ENCODE results near the gene TYK2. TPM values are rescaled to one million over a fixed set of nuclear protein-coding genes. Genes with fewer than 3 reads are reported as not detected.

The TYK2 gene
- total and polyA plus RNA-seq, 2 of the 13 experiments (the other 11 are each of a cell fraction or from before 2014, with no cell fraction given): 38.8 to 60.1 TPM

DNA sequence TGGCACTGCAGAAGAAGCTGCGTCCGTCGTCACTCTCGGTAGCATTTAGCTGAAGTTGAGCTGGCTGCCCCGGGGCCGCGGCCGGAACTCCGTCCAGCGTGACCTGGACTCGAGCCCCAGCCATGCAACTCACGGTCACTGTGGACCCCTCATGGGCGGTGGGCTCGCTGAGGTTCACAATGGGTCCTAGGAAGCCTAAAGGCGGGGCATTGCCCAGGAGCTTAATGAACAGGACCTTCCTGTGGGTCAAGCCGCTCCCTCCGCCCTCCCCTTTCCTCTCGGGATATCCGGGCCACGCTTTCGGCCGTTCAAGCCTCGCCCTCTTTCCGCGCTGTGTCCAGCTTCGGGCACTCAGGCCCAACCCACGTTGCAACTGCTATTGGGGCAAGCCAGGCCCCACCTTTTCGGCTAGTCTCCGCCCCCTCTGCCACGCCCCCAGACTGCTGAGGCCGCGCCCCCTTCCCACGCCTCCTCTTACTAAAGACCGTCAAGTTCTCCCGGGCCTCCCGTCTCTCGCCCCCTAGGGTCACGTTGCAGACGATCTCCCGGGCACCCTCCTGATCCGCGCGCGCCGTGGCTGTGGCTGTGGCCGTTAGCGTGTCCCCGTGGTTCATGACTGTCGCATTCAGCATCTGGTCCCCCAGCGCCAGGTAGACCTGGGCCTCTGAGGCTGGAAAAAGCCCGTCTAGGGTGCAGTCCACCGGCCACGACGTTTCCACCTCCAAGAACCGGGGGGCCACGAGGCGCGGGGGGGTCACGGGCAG lies 45.6 kb downstream of the TYK2 start (continued):
- TF ChIP-seq, protein P1, sequence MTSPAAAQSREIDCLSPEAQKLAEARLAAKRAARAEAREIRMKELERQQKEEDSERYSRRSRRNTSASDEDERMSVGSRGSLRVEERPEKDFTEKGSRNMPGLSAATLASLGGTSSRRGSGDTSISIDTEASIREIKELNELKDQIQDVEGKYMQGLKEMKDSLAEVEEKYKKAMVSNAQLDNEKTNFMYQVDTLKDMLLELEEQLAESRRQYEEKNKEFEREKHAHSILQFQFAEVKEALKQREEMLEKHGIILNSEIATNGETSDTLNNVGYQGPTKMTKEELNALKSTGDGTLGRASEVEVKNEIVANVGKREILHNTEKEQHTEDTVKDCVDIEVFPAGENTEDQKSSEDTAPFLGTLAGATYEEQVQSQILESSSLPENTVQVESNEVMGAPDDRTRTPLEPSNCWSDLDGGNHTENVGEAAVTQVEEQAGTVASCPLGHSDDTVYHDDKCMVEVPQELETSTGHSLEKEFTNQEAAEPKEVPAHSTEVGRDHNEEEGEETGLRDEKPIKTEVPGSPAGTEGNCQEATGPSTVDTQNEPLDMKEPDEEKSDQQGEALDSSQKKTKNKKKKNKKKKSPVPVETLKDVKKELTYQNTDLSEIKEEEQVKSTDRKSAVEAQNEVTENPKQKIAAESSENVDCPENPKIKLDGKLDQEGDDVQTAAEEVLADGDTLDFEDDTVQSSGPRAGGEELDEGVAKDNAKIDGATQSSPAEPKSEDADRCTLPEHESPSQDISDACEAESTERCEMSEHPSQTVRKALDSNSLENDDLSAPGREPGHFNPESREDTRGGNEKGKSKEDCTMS (CRISPR knock-in tag; conservative IDR thresholded peaks at IDR 0.05): no peak
- no peak for TF ChIP-seq NFE2L1 (CRISPR knock-in tag; IDR thresholded peaks at IDR 0.05; ENCODE audit: borderline replicate concordance)
- TF ChIP-seq, protein P2, sequence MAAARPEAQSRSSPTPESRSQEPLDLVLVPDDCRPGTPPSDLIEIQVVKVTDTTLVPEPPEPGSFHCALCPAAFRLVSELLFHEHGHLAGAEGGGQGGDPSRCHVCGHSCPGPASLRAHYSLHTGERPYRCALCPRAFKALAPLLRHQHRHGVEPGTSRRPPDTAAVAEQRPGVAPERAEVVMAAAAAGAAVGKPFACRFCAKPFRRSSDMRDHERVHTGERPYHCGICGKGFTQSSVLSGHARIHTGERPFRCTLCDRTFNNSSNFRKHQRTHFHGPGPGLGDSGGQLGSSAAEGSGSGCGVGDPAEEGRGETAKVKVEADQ (CRISPR knock-in tag; IDR thresholded peaks at IDR 0.05; ENCODE audit: borderline replicate concordance): no peak
- no peak for TF ChIP-seq SMC3 (IDR thresholded peaks at IDR 0.05; ENCODE audit: low read length)
- no peak for TF ChIP-seq ZNF572 (CRISPR knock-in tag; IDR thresholded peaks at IDR 0.05)
- no peak for TF ChIP-seq ZNF101 (CRISPR knock-in tag; IDR thresholded peaks at IDR 0.05; ENCODE audit: borderline replicate concordance, low read depth)
- TF ChIP-seq ZNF550 (CRISPR knock-in tag; IDR thresholded peaks at IDR 0.05; ENCODE audit: borderline replicate concordance): no peak
- TF ChIP-seq, protein P3, sequence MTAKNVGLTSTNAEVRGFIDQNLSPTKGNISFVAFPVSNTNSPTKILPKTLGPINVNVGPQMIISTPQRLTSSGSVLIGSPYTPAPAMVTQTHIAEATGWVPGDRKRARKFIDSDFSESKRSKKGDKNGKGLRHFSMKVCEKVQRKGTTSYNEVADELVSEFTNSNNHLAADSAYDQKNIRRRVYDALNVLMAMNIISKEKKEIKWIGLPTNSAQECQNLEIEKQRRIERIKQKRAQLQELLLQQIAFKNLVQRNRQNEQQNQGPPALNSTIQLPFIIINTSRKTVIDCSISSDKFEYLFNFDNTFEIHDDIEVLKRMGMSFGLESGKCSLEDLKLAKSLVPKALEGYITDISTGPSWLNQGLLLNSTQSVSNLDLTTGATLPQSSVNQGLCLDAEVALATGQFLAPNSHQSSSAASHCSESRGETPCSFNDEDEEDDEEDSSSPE (CRISPR knock-in tag; IDR thresholded peaks at IDR 0.05): peak; percentile 74
- TF ChIP-seq, protein P4, sequence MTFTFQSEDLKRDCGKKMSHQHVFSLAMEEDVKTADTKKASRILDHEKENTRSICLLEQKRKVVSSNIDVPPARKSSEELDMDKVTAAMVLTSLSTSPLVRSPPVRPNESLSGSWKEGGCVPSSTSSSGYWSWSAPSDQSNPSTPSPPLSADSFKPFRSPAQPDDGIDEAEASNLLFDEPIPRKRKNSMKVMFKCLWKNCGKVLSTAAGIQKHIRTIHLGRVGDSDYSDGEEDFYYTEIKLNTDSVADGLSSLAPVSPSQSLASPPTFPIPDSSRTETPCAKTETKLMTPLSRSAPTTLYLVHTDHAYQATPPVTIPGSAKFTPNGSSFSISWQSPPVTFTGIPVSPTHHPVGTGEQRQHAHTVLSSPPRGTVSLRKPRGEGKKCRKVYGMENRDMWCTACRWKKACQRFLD (CRISPR knock-in tag; IDR thresholded peaks at IDR 0.05; ENCODE audit: borderline replicate concordance): no peak
- TF ChIP-seq, protein P5, sequence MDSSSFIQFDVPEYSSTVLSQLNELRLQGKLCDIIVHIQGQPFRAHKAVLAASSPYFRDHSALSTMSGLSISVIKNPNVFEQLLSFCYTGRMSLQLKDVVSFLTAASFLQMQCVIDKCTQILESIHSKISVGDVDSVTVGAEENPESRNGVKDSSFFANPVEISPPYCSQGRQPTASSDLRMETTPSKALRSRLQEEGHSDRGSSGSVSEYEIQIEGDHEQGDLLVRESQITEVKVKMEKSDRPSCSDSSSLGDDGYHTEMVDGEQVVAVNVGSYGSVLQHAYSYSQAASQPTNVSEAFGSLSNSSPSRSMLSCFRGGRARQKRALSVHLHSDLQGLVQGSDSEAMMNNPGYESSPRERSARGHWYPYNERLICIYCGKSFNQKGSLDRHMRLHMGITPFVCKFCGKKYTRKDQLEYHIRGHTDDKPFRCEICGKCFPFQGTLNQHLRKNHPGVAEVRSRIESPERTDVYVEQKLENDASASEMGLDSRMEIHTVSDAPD (CRISPR knock-in tag; IDR thresholded peaks at IDR 0.05): peak; percentile 68; the same call in 1 of the 2 replicates
- TF ChIP-seq ZNF143 (CRISPR knock-in tag; IDR thresholded peaks at IDR 0.05): peak; percentile 34; the same call in 1 of the 2 replicates
- peak; percentile 75 for TF ChIP-seq ZNF333 (CRISPR knock-in tag; IDR thresholded peaks at IDR 0.05; ENCODE audit: borderline replicate concordance)
- TF ChIP-seq MED1 (CRISPR knock-in tag; IDR thresholded peaks at IDR 0.05): peak; percentile 48
- TF ChIP-seq, protein P6, sequence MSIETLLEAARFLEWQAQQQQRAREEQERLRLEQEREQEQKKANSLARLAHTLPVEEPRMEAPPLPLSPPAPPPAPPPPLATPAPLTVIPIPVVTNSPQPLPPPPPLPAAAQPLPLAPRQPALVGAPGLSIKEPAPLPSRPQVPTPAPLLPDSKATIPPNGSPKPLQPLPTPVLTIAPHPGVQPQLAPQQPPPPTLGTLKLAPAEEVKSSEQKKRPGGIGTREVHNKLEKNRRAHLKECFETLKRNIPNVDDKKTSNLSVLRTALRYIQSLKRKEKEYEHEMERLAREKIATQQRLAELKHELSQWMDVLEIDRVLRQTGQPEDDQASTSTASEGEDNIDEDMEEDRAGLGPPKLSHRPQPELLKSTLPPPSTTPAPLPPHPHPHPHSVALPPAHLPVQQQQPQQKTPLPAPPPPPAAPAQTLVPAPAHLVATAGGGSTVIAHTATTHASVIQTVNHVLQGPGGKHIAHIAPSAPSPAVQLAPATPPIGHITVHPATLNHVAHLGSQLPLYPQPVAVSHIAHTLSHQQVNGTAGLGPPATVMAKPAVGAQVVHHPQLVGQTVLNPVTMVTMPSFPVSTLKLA (IDR thresholded peaks at IDR 0.05): peak; percentile 65
- TF ChIP-seq NR1H2 (CRISPR knock-in tag; IDR thresholded peaks at IDR 0.05; ENCODE audit: borderline replicate concordance, low read depth): no peak
- no peak for TF ChIP-seq MIER2 (CRISPR knock-in tag; IDR thresholded peaks at IDR 0.05)
- no peak for TF ChIP-seq GZF1 (CRISPR knock-in tag; IDR thresholded peaks at IDR 0.05)
- TF ChIP-seq, protein P7, sequence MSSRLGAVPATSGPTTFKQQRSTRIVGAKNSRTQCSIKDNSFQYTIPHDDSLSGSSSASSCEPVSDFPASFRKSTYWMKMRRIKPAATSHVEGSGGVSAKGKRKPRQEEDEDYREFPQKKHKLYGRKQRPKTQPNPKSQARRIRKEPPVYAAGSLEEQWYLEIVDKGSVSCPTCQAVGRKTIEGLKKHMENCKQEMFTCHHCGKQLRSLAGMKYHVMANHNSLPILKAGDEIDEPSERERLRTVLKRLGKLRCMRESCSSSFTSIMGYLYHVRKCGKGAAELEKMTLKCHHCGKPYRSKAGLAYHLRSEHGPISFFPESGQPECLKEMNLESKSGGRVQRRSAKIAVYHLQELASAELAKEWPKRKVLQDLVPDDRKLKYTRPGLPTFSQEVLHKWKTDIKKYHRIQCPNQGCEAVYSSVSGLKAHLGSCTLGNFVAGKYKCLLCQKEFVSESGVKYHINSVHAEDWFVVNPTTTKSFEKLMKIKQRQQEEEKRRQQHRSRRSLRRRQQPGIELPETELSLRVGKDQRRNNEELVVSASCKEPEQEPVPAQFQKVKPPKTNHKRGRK (CRISPR knock-in tag; IDR thresholded peaks at IDR 0.05): no peak
